ENCODE measurements around the gene DIP2B.

Gene DIP2B

DNA sequence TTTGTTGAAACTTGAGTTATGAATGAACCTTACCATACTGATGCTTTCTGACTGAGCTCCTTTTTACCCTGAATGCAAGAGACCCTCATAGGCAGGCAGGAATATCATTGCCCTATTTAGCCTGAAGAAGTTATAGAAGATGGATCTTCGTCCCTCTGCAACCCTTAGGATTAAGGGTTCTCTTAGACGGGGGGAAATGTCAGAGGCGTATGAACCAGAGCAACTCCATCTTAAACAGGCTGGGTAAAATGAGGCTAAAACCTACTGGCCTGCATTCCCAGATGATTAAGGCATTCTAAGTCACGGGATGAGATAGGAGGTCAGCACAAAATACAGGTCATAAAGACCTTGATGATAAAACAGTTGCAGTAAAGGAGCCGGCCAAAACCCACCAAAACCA lies 266.6 kb downstream of the DIP2B start:
- DNase-seq (ENCODE audit: low read depth) = no peak

GRCh38 chr12:50772470-50772869 lies 267.7 kb downstream of the DIP2B start:
- DNase-seq (ENCODE audit: low read depth) = no peak

- no peak for DNase-seq (ENCODE audit: low read depth)
Observed at GRCh38 chr12:50772877-50773276, 268.1 kb downstream of the DIP2B start.

GRCh38 chr12:50775251-50775650 lies 270.5 kb downstream of the DIP2B start:
- no peak for DNase-seq (ENCODE audit: low read depth)

DNA sequence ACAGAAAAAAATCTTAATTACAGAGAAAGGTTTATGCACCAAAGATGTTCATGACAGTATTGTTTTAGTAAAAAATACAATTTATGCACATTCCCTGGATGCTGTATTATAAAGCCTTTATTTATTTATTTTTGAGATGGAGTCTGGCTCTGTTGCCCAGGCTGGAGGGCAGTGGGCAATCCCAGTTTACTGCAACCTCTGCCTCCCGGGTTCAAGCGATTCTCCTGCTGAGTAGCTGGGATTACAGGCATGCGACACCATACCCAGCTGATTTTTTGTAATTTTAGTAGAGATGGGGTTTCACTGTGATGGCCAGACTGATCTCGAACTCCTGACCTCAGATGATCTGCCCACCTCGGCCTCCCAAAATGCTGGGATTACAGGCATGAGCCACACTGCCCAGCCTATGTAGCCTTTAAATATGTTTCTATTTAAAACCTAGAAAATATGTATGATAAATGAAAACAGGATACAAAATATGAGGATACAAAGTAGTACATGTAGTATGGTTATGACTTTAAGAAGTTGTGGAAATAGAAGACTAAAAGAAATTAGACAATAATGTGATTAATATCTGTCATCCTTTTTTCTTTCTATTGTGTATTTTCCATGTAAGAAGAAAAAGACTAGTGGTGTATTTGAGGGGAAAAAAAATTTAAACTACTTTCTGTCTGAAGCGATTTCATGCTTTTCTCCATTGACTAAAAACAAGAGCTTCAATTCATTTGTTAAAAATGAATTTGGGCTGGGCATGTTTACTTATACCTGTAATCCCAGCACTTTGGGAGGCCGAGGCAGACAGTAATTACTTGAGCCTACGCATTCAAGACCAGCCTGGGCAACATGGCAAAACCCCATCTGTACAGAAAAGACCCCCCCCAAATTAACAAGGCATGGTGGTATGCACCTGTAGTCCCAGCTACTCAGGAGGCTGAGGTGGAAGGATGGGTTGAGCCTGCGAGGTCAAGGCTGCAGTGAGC lies 272.3 kb downstream of the DIP2B start:
- DNase-seq (ENCODE audit: low read depth) = no peak

DNA sequence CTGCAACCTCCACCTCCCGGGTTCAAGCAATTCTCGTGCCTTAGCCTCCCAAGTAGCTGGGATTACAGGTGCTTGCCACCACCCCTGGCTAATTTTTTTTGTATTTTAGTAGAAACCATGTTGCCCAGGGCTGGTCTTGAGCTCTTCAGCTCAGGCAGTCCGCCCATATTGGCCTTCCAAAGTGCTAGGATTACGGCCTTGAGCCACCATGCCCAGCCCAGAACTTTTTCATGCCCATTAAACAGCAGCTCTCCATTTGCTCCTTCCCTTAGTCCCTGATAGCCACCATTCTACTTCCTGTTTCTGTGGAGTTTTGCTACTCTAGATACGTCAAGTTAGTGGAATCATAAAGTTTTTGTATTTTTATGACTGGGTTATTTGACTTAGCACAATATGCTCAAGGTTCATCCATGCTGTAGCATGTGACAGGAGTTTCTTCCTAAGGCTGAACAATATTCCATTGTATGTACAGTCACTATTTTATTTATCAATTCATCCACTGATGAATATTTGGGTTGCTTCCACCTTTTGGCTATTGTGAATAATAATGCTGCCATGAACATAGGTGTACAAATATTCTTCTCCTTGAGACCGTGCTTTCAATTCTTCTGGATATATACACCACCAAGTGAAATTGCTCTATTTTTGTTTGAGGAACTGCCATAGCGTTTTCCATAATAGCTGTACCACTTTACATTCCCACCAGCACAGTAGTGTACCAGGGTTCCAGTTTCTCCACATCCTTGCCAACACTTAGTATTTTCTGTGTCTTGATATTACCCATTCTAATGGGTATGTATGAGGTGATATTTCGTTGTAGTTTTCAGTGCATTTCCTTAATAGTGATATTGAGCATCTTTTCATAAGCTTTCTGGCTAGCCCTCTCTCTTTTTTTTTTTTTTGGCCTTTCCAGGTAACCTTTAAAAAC lies 274.1 kb downstream of the DIP2B start:
- no peak for DNase-seq (ENCODE audit: low read depth)

GRCh38 chr12:50780013-50780412 lies 275.2 kb downstream of the DIP2B start:
- no peak for DNase-seq (ENCODE audit: low read depth)

DNA sequence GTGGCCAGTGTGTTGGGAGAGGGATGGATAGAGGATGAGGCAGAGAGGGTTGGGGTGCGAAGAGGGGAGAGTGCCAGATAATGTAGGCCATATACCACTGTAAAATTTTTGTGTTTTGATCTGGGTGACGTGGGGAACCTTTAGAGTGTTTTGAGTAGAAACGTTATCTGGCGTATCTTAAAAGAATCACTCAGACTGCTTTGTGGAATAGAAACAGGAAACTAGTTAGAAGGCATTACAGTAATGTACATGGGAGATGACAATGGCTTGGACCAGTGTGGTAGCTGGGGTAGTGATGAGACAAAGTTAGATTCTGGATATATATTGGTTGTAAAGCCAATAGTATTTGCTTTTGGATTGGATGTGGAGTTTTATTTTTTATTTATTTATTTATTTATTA lies 279.7 kb downstream of the DIP2B start:
- no peak for DNase-seq (ENCODE audit: low read depth)

DNA sequence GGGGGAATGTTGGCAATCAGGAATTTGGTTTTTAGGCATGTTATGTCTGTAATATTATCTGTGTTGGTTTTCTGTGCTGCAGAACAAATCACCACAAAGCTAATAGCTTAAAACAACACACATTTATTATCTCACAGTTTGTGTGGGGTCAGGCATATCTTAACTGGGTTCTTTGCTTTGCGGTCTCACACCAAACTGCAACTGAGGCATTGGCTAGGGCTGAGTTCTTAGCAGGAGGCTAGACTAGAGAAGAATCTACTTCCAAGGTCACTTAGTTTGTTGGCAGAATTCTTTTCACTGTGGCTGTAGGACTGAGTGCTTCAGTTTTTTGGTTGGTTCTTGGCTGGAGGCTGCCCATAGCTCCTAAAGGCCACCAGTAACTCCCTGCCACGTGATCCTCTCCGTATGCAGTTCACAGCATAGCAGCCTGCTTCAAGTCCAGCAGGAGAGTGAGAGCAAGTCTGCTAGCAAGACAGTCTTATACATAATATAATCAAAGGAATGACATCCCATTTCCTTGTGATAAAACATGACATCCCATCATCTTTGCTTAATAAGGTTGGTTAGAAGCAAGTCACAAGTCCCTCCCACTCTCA lies 280.7 kb downstream of the DIP2B start:
- DNase-seq (ENCODE audit: low read depth) = no peak

- DNase-seq (ENCODE audit: low read depth) = no peak
Observed at GRCh38 chr12:50786498-50787231, 281.9 kb downstream of the DIP2B start.

GRCh38 chr12:50787618-50788017 lies 282.8 kb downstream of the DIP2B start:
- DNase-seq (ENCODE audit: low read depth) = no peak

DNA sequence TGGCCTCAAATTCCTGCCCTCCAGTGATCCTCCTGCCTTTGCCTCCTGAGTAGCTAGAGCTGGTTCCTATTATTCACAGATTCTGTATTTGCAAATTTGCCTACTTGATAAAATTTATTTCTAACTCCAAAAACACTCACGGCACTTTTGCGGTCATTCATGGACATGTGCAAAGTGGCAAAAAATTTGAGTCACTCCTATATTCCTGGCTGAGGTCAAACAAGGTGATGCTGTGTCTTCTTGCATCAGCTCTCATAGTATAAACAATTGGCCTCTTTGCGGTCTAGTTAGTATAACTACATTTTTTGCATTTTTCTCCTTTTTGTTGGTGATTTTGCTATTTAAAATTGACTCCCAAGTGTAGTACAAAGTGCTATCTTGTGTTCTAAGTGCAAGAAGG lies 283.8 kb downstream of the DIP2B start:
- no peak for DNase-seq (ENCODE audit: low read depth)

- no peak for DNase-seq (ENCODE audit: low read depth)
Observed at GRCh38 chr12:50790081-50790480, 285.3 kb downstream of the DIP2B start.
